ENCODE measurements around the gene IQCM.

- no peak for TF ChIP-seq POLR2A (IDR thresholded peaks at IDR 0.05)
- TF ChIP-seq, protein P1, sequence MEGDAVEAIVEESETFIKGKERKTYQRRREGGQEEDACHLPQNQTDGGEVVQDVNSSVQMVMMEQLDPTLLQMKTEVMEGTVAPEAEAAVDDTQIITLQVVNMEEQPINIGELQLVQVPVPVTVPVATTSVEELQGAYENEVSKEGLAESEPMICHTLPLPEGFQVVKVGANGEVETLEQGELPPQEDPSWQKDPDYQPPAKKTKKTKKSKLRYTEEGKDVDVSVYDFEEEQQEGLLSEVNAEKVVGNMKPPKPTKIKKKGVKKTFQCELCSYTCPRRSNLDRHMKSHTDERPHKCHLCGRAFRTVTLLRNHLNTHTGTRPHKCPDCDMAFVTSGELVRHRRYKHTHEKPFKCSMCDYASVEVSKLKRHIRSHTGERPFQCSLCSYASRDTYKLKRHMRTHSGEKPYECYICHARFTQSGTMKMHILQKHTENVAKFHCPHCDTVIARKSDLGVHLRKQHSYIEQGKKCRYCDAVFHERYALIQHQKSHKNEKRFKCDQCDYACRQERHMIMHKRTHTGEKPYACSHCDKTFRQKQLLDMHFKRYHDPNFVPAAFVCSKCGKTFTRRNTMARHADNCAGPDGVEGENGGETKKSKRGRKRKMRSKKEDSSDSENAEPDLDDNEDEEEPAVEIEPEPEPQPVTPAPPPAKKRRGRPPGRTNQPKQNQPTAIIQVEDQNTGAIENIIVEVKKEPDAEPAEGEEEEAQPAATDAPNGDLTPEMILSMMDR (IDR thresholded peaks at IDR 0.05): no peak
These were observed 326.3 kb downstream of the IQCM start for GRCh38 chr4:149489321-149489720.
